Measurements from ENCODE around the gene BLVRB. TPM values are rescaled to one million over a fixed set of nuclear protein-coding genes. Genes with fewer than 3 reads are reported as not detected.
"Not testable (repeated sequence)": the region's sequence is repeated elsewhere in the genome, so short reads cannot be mapped to it uniquely, and the experiment has no call there.

BLVRB gene
- total and polyA plus RNA-seq, 10 of the 15 experiments (the other 5 are each of a cell fraction or from before 2014, with no cell fraction given), result 6.3 to 53.3 (median 27.8) TPM

DNA sequence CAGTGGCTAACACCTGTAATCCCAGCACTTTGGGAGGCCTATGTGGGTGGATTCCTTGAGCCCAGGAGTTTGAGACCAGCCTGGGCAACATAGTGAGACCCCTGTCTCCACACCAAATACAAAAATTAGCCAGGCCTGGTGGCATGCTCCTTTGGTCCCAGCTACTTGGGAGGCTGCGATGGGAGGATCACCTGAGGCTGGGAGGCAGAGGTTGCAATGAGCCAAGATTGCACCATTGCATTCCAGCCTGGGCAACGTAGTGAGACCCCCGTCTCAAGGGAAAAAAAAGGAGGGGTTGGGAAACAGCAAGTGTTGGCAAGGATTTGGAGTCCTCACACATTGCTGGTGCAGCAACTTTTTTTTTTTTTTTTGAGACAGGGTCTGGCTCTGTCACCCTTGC, 20.5 kb upstream of the BLVRB start:
- 30% methylated on average over 3 of the region's 3 CpGs for WGBS (ENCODE audit: insufficient coverage, insufficient replicate concordance, low lambda C conversion rate, missing lambda C conversion rate)
- BruUV-seq (replicated peaks), result no TSS peak
- no peaks in the 10 kb centered on the region for H3K9me3 ChIP-seq (replicated peaks; ENCODE audit: control insufficient read depth, insufficient read depth, low read length)
- ChIA-PET SMC1A (ENCODE audit: uncharacterized antibody, unreplicated experiment) (no interaction called here), RAD21 (ENCODE audit: unreplicated experiment) (no interaction called here), CTCF (interaction anchor here (1.0 kb wide), 1 partner anchor 10 kb away, joined by 3 read pairs; no protein-coding TSS in a partner anchor), POLR2A (no interaction called here)
- H3K27me3 ChIP-seq (replicated peaks in 1 of 2; ENCODE audit: control insufficient read depth in 2 of 2, insufficient read depth in 2 of 2, low read length in 1 of 2), result no peaks in the 10 kb centered on the region
- in situ Hi-C loops (cut with MboI) (no loop called here), intact Hi-C loops (cut with micrococcal nuclease; ENCODE audit: unreplicated experiment) (no loop called here)
- H3K36me3 ChIP-seq (ENCODE audit: control insufficient read depth in 2 of 2, insufficient read depth in 2 of 2, low read length in 1 of 2), result no peaks in the 10 kb centered on the region
- no peak overlapping the region for H2AFZ ChIP-seq (ENCODE audit: control insufficient read depth, low read depth, low read length)
- H3K4me3 ChIP-seq, result no peak overlapping the region
- ATAC-seq, result no peak
- no peak overlapping the region for H3K27ac ChIP-seq (ENCODE audit: control insufficient read depth, insufficient read depth)
- FAIRE-seq, result no peak
- TF ChIP-seq ZSCAN29 (IDR thresholded peaks at IDR 0.05), result no peak
- no peak for TF ChIP-seq RFX5 (IDR thresholded peaks at IDR 0.05; ENCODE audit: low read depth, low read length)
- TF ChIP-seq JUNB (IDR thresholded peaks at IDR 0.05), result no peak
- no peak for TF ChIP-seq SMAD1 (IDR thresholded peaks at IDR 0.05; ENCODE audit: low read depth, partially characterized antibody)
- no peak for TF ChIP-seq ZBED1 (IDR thresholded peaks at IDR 0.05; ENCODE audit: borderline replicate concordance)
- no peak overlapping the region for H3K9ac ChIP-seq (ENCODE audit: control insufficient read depth, insufficient read depth, low read length)
- H4K20me1 ChIP-seq (ENCODE audit: control insufficient read depth, insufficient read depth), result no peaks in the 10 kb centered on the region
- no peaks in the 10 kb centered on the region for H3K4me1 ChIP-seq (ENCODE audit: control insufficient read depth, insufficient read depth, low read length)
- no peak for DNase-seq (ENCODE audit: low read depth, low spot score)
- H3K4me2 ChIP-seq (ENCODE audit: control insufficient read depth, insufficient read depth), result no peak overlapping the region
- no peaks in the 10 kb centered on the region for H3K79me2 ChIP-seq (ENCODE audit: control insufficient read depth, insufficient read depth, low read length)

DNA sequence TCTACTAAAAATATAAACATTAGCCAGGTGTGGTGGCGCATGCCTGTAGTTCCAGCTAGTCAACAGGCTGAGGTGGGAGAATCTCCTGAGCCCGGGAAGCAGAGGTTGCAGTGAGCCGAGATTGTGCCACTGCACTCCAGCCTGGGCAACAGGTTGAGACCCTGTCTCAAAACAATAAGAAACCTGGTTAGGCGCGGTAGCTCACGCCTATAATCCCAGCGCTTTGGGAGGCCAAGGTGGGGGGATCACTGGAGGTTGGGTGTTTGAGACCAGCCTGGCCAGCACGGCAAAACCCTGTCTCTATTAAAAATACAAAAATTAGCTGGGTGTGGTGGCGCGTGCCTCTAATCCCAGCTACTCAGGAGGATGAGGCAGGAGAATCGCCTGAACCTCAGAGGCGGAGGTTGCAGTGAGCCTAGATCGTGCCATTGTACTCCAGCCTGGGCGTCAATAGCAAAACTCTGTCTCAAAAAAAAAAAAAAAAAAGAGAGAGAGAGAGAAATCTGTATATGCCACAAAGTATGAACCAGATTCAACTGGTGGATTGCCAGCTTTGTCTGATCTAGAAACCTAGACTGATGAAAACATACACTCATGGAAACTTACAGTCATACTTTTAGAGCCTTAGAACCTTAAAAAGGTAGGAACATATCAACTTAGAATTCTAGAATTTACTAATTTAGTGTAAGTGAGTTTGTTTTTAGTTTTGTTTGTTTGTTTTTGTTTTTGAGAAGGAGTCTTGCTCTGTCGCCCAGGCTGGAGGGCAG, 10.5 kb upstream of the BLVRB start:
- ATAC-seq; H3K4me3 ChIP-seq; POLR2A ChIA-PET; H3K9me3 ChIP-seq (replicated peaks; ENCODE audit: control insufficient read depth, insufficient read depth, low read length); H3K9ac ChIP-seq (ENCODE audit: control insufficient read depth, insufficient read depth, low read length); in situ Hi-C loops (cut with MboI); H4K20me1 ChIP-seq (ENCODE audit: control insufficient read depth, insufficient read depth); DNase-seq (ENCODE audit: low read depth, low spot score); H3K79me2 ChIP-seq (ENCODE audit: control insufficient read depth, insufficient read depth, low read length); H3K4me2 ChIP-seq (ENCODE audit: control insufficient read depth, insufficient read depth); FAIRE-seq; H2AFZ ChIP-seq (ENCODE audit: control insufficient read depth, low read depth, low read length); H3K4me1 ChIP-seq (ENCODE audit: control insufficient read depth, insufficient read depth, low read length); intact Hi-C loops (cut with micrococcal nuclease; ENCODE audit: unreplicated experiment); H3K27me3 ChIP-seq (replicated peaks in 1 of 2; ENCODE audit: control insufficient read depth in 2 of 2, insufficient read depth in 2 of 2, low read length in 1 of 2); BruUV-seq (replicated peaks); SMC1A ChIA-PET (ENCODE audit: uncharacterized antibody, unreplicated experiment); H3K27ac ChIP-seq (ENCODE audit: control insufficient read depth, insufficient read depth); H3K36me3 ChIP-seq (ENCODE audit: control insufficient read depth in 2 of 2, insufficient read depth in 2 of 2, low read length in 1 of 2): not testable (repeated sequence)
- 81% methylated on average over 9 of the region's 15 CpGs for WGBS (ENCODE audit: insufficient coverage, insufficient replicate concordance, low lambda C conversion rate, missing lambda C conversion rate)
- CTCF ChIA-PET, result interaction anchor here (0.9 to 1.7 kb wide), 2 partner anchors 11 to 171 kb away, joined by 3 to 6 read pairs; no protein-coding TSS in a partner anchor
- RAD21 ChIA-PET (ENCODE audit: unreplicated experiment), result interaction anchor here (1.2 kb wide), 1 partner anchor 12 kb away, joined by 3 read pairs; no protein-coding TSS in a partner anchor

Measured in GM12878 (cell line).